GM12878 (cell line): Measurements from ENCODE around the gene MRPL30. TPM values are rescaled to one million over a fixed set of nuclear protein-coding genes. Genes with fewer than 3 reads are reported as not detected.
"Not testable (repeated sequence)": the region's sequence is repeated elsewhere in the genome, so short reads cannot be mapped to it uniquely, and the experiment has no call there.

Source experiments
- ATAC-seq: fragments of 200-7000 bp; cut with Tn5 transposase; 3 replicates; pipeline ENCODE4 v1.9.1; 2020; ENCODE audit warnings: mild to moderate bottlenecking, moderate library complexity
- BruUV-seq: library from RNA; stranded (reverse); fragments of 400-500 nt; replicated peaks from 2 replicates; lab custom pipeline; 2021; lab: Mats Ljungman, UMichigan
- CTCF ChIA-PET: fragments of 300-600 bp; sonication (Branson Sonifier 250); formaldehyde crosslinking; extraction: SDS; loops from one replicate; lab custom pipeline; 2021; ENCODE audit warnings: inconsistent platforms; lab: Yijun Ruan, JAX
- POLR2A ChIA-PET: fragments of 350-600 bp; formaldehyde crosslinking; extraction: SDS; loops from one replicate; lab custom pipeline; 2021; ENCODE audit warnings: inconsistent platforms; lab: Charles Lee
- RAD21 ChIA-PET: fragments of 300-600 bp; sonication (Branson Sonifier 250); formaldehyde crosslinking; loops from one replicate; lab custom pipeline; 2023; ENCODE audit warnings: antibody characterized with exemption; ENCODE audit not compliant: unreplicated experiment; lab: Charles Lee
- SMC1A ChIA-PET: fragments of 300-600 bp; sonication (Branson Sonifier 250); formaldehyde crosslinking; loops from one replicate; lab custom pipeline; 2023; ENCODE audit not compliant: unreplicated experiment, uncharacterized antibody; lab: Charles Lee
- DNase-seq: peaks from one replicate; pipeline ENCODE4 v3.0.0-alpha.2; 2011; ENCODE audit warnings: low read depth, low spot score
- FAIRE-seq: peaks from 3 replicates; lab custom pipeline; 2011; peaks lifted over from hg19 to GRCh38; lab: Jason Lieb, UNC
- H2AFZ ChIP-seq: 2 replicates; pipeline ENCODE4 v1.6.0; 2011; ENCODE audit warnings: low read depth, low read length, control low read depth; ENCODE audit not compliant: control insufficient read depth
- H3K27ac ChIP-seq: 2 replicates; pipeline ENCODE4 v1.5.1; 2011; ENCODE audit warnings: control low read depth; ENCODE audit not compliant: control insufficient read depth, insufficient read depth
- H3K27me3 ChIP-seq, 2 experiments: replicated peaks in 1 of 2; 2 replicates each; pipeline versions ENCODE4 v1.6.0 to v1.6.1; 2011; ENCODE audit warnings: low read length in 1 of 2; ENCODE audit not compliant: control insufficient read depth in 2 of 2, insufficient read depth in 2 of 2
- H3K36me3 ChIP-seq, 2 experiments: 2 replicates each; pipeline ENCODE4 v1.5.1; 2011; ENCODE audit warnings: low read length in 1 of 2; ENCODE audit not compliant: control insufficient read depth in 2 of 2, insufficient read depth in 2 of 2
- H3K4me1 ChIP-seq: 2 replicates; pipeline ENCODE4 v1.6.1; 2011; ENCODE audit warnings: mild to moderate bottlenecking, low read length, moderate library complexity, mixed read lengths; ENCODE audit not compliant: control insufficient read depth, insufficient read depth
- H3K4me2 ChIP-seq: 2 replicates; pipeline ENCODE4 v1.6.0; 2011; ENCODE audit warnings: control low read depth; ENCODE audit not compliant: control insufficient read depth, insufficient read depth
- H3K4me3 ChIP-seq: fragments of 200-600 bp; sonication (generic); 2 replicates; pipeline ENCODE4 v1.5.1; 2016
- H3K79me2 ChIP-seq: 2 replicates; pipeline ENCODE4 v1.6.0; 2011; ENCODE audit warnings: low read length; ENCODE audit not compliant: control insufficient read depth, insufficient read depth
- H3K9ac ChIP-seq: 2 replicates; pipeline ENCODE4 v1.8.0; 2011; ENCODE audit warnings: low read length, control low read depth, mixed read lengths; ENCODE audit not compliant: control insufficient read depth, insufficient read depth
- H3K9me3 ChIP-seq: replicated peaks from 3 replicates; pipeline ENCODE4 v1.5.1; 2011; ENCODE audit warnings: mild to moderate bottlenecking, low read length; ENCODE audit not compliant: control insufficient read depth, insufficient read depth
- H4K20me1 ChIP-seq: 2 replicates; pipeline ENCODE4 v1.6.0; 2011; ENCODE audit not compliant: control insufficient read depth, insufficient read depth
- PBX3 ChIP-seq: IDR thresholded peaks from 2 replicates; pipeline ENCODE4 v1.6.1; 2011; ENCODE audit warnings: mild to moderate bottlenecking, low read depth, low read length, moderate library complexity; ENCODE audit not compliant: insufficient replicate concordance
- PKNOX1 ChIP-seq: fragments of 450-650 bp; IDR thresholded peaks from 2 replicates; pipeline ENCODE4 v1.6.1; 2016; ENCODE audit warnings: mild to moderate bottlenecking
- ZBED1 ChIP-seq: IDR thresholded peaks from 2 replicates; pipeline ENCODE4 v1.6.1; 2016; ENCODE audit warnings: borderline replicate concordance
- ZNF207 ChIP-seq: fragments of 450-650 bp; IDR thresholded peaks from 2 replicates; pipeline ENCODE4 v1.6.1; 2014; ENCODE audit warnings: antibody characterized with exemption, mild to moderate bottlenecking, borderline replicate concordance
- WGBS: methylation state at CpG from one replicate; pipeline ENCODE4 v1.1.6; 2016; ENCODE audit warnings: low lambda C conversion rate; ENCODE audit not compliant: insufficient replicate concordance, insufficient coverage; ENCODE audit errors: missing lambda C conversion rate; 5-methylcytosine and 5-hydroxymethylcytosine counted together
- in situ Hi-C: fragments of 300-500 bp; cut with MboI; formaldehyde crosslinking; loops from 9 replicates; pipeline ENCODE4 v1.14.3; 2018; ENCODE audit warnings: mixed read lengths
- intact Hi-C: fragments of 100-400 bp; cut with micrococcal nuclease; formaldehyde crosslinking; loops from one replicate; pipeline ENCODE4 v1.14.2; 2022; ENCODE audit not compliant: unreplicated experiment
- polyA plus RNA-seq, 11 experiments: library from polyadenylated mRNA; depleted of rRNA in 4 of 11; unstranded in 6 of 11; stranded (reverse) in 5 of 11; fragments of >200 nt; fragmentation: Nextera tagmentation in 4 of 11; fragmentation: Illumina TruSeq in 1 of 11; extraction: Ambion mirVana in 4 of 11; extraction: Trizol in 1 of 11; gene quantifications; 1 replicate in 1 of 11; 2 replicates in 10 of 11; pipeline versions ENCODE4 v1.2.1 to v1.2.3, GENCODE V29; 2011 to 2016; ENCODE audit warnings: inconsistent platforms in 2 of 11, missing spikeins in 2 of 11, low read depth in 1 of 11
- total RNA-seq, 4 experiments: library from RNA; depleted of rRNA in 3 of 4; stranded (reverse); fragments of >200 nt in 3 of 4; fragmentation: Illumina TruSeq in 1 of 4; extraction: Trizol in 1 of 4; gene quantifications; 2 replicates each; pipeline versions ENCODE4 v1.2.1 to v1.2.3, GENCODE V29; 2013 to 2021

The MRPL30 gene
- total and polyA plus RNA-seq, 10 of the 15 experiments (the other 5 are each of a cell fraction or from before 2014, with no cell fraction given), result 33.6 to 63.3 (median 40.1) TPM

DNA sequence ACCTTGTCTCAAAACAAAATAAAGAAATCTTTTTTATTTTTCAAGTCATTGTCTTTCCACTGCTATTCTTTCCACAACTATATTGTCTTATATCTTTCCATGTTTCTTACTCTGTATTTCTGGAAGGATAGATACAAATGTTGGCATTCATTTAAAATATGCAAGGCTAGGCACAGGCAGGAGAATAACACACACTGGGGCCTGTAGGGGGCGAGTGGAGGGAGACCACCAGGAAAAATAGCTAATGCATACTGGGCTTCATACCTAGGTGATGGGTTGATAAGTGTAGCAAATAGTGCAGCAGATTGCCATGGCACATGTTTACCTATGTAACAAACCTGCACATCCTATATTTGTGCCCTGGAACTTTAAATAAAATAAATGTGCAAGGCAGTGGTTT is 9.6 kb downstream of the MRPL30 start:
- WGBS, result 33% methylated on average over 1 of the region's 1 CpG
- TF ChIP-seq ZBED1, result no peak
- no peak for TF ChIP-seq ZNF207
- TF ChIP-seq PKNOX1, result no peak
- TF ChIP-seq PBX3, result no peak
- in situ Hi-C loops, result loop anchor here (25.0 kb wide), 1 partner anchor 297 kb away; the partner anchor contains the start of gene REV1

DNA sequence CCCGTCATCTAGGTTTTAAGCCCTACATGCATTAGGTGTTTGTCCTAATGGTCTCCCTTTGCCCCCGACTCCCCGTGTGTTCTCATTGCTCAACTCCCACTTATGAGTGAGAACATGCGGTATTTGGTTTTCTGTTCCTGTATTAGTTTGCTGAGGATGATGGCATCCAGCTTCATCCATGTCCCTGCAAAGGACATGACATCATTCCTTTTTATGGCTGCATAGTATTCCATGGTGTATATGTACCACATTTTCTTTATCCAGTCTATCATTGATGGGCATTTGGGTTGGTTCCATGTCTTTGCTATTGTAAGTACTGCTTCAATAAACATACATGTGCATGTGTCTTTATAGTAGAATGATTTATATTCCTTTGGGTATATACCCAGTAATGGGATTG is 11.4 kb downstream of the MRPL30 start:
- RAD21 ChIA-PET, FAIRE-seq, H3K4me2 ChIP-seq, H3K4me1 ChIP-seq, POLR2A ChIA-PET, intact Hi-C loops, H3K9me3 ChIP-seq, DNase-seq, SMC1A ChIA-PET, H4K20me1 ChIP-seq, H3K27ac ChIP-seq, H3K79me2 ChIP-seq, BruUV-seq, H3K9ac ChIP-seq, H3K4me3 ChIP-seq, H2AFZ ChIP-seq, CTCF ChIA-PET, H3K27me3 ChIP-seq, ATAC-seq: not testable (repeated sequence)
- WGBS, result 94% methylated on average over 4 of the region's 4 CpGs
- in situ Hi-C loops, result loop anchor here (25.0 kb wide), 1 partner anchor 295 kb away; the partner anchor contains the start of gene REV1
- peaks cover under 1 to 16% of the 10 kb centered on the region in 2 experiments; a peak in 2 of 4 replicates for H3K36me3 ChIP-seq

More for the DNA sequence above, 9.6 kb downstream of the MRPL30 start:
- Histone ChIP-seq H3K27me3 (no peaks in the 10 kb centered on the region), H3K79me2 (peaks cover 4% of the 10 kb centered on the region), H3K4me2 (no peak overlapping the region), H3K27ac (no peak overlapping the region), H2AFZ (no peak overlapping the region), H4K20me1 (no peaks in the 10 kb centered on the region), H3K4me3 (no peak overlapping the region), H3K36me3 (peaks cover 0 to 9% of the 10 kb centered on the region in 2 experiments; a peak in 2 of 4 replicates), H3K9me3 (no peaks in the 10 kb centered on the region), H3K9ac (no peak overlapping the region), H3K4me1 (no peaks in the 10 kb centered on the region)
- POLR2A ChIA-PET, result interaction anchor here (0.6 kb wide), 1 partner anchor 310 kb away, joined by 3 read pairs; no protein-coding TSS in a partner anchor
- RAD21 ChIA-PET, result interaction anchor here (0.7 kb wide), 1 partner anchor 250 kb away, joined by 3 read pairs; no protein-coding TSS in a partner anchor
- ATAC-seq, result no peak
- no peak for DNase-seq
- no TSS peak for BruUV-seq
- CTCF ChIA-PET, result no interaction called here
- SMC1A ChIA-PET, result interaction anchor here (1.1 kb wide), 1 partner anchor 11 kb away, joined by 3 read pairs; no protein-coding TSS in a partner anchor
- intact Hi-C loops, result no loop called here
- no peak for FAIRE-seq
